ENCODE results near the gene VTCN1. TPM values are rescaled to one million over a fixed set of nuclear protein-coding genes. Genes with fewer than 3 reads are reported as not detected.
"Not testable (repeated sequence)": the region's sequence is repeated elsewhere in the genome, so short reads cannot be mapped to it uniquely, and the experiment has no call there.

Gene VTCN1
- total and polyA plus RNA-seq, 2 donors (not counting 3 experiments of a cell fraction or from before 2014, with no cell fraction given) = not detected

DNA sequence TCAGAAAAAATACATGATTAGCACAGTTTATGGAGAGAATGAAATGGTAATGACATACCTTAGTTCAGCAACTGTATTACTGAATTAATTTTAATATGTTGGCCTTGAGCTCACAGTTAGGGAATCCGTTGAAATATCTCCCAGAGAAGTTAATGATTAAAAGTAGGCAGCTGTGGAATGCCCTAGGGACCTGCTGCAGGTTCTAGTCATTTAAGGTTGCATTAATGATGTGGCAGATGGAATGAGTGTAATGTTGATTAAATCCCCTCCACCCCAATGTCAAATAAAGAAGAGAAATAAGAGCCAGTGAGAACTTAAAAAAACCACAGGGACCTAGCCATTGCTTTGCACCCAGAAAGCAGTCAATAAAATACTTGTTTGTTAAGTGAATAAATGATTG is 48.8 kb downstream of the VTCN1 start:
- no peak overlapping the region for H3K27ac ChIP-seq (ENCODE audit: insufficient read depth, low read depth, low read length)
- TF ChIP-seq FOS (IDR thresholded peaks at IDR 0.05; ENCODE audit: borderline replicate concordance, insufficient read depth, low read length) (no peak), POLR2A (IDR thresholded peaks at IDR 0.05; ENCODE audit: low read depth, low read length) (no peak), EZH2 (IDR thresholded peaks at IDR 0.05; ENCODE audit: borderline replicate concordance, low read depth, low read length, severe bottlenecking) (no peak), GATA2 (IDR thresholded peaks at IDR 0.05; ENCODE audit: insufficient read depth, insufficient read length, low read depth, low read length) (no peak), JUN (IDR thresholded peaks at IDR 0.05; ENCODE audit: borderline replicate concordance, insufficient read depth, insufficient read length, low read depth) (no peak), POLR2AphosphoS5 (IDR thresholded peaks at IDR 0.05; ENCODE audit: insufficient read depth, low read depth, low read length) (no peak), MYC (IDR thresholded peaks at IDR 0.05; ENCODE audit: low read depth, low read length) (no peak)
- TF ChIP-seq, protein P1, sequence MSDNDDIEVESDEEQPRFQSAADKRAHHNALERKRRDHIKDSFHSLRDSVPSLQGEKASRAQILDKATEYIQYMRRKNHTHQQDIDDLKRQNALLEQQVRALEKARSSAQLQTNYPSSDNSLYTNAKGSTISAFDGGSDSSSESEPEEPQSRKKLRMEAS (IDR thresholded peaks at IDR 0.05; ENCODE audit: insufficient read depth, insufficient read length) = no peak
- TF ChIP-seq, protein P2, sequence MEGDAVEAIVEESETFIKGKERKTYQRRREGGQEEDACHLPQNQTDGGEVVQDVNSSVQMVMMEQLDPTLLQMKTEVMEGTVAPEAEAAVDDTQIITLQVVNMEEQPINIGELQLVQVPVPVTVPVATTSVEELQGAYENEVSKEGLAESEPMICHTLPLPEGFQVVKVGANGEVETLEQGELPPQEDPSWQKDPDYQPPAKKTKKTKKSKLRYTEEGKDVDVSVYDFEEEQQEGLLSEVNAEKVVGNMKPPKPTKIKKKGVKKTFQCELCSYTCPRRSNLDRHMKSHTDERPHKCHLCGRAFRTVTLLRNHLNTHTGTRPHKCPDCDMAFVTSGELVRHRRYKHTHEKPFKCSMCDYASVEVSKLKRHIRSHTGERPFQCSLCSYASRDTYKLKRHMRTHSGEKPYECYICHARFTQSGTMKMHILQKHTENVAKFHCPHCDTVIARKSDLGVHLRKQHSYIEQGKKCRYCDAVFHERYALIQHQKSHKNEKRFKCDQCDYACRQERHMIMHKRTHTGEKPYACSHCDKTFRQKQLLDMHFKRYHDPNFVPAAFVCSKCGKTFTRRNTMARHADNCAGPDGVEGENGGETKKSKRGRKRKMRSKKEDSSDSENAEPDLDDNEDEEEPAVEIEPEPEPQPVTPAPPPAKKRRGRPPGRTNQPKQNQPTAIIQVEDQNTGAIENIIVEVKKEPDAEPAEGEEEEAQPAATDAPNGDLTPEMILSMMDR (IDR thresholded peaks at IDR 0.05; ENCODE audit: extremely low read depth in 1 of 2, insufficient read depth in 1 of 2, low read depth in 1 of 2, low read length in 2 of 2) = no peak
- no peak overlapping the region for H3K9ac ChIP-seq (replicated peaks; ENCODE audit: extremely low read depth, insufficient read depth, low read length)
- POLR2A ChIA-PET = no interaction called here
- intact Hi-C loops (cut with micrococcal nuclease) (no loop called here), dilution Hi-C loops (cut with MboI; ENCODE audit: extremely low pct_ligation_motif_present, low sequenced_read_pairs) (no loop called here)
- no TSS peak for BruUV-seq (replicated peaks)
- CTCF ChIA-PET = interaction anchor here (0.8 kb wide), 1 partner anchor 123 kb away, joined by 3 read pairs; no protein-coding TSS in a partner anchor
- H3K4me1 ChIP-seq (ENCODE audit: control insufficient read depth, extremely low read depth, insufficient read depth, low read length) = no peaks in the 10 kb centered on the region
- no peak overlapping the region for H2AFZ ChIP-seq (ENCODE audit: low read depth, low read length)
- no peaks in the 10 kb centered on the region for H3K36me3 ChIP-seq (ENCODE audit: control insufficient read depth in 2 of 2, extremely low read depth in 1 of 2, insufficient read depth in 2 of 2, low read length in 2 of 2)
- no peak overlapping the region for H3K4me3 ChIP-seq (replicated peaks in 1 of 3; ENCODE audit: insufficient read depth in 1 of 3, low read depth in 1 of 3, low read length in 3 of 3)
- no peaks in the 10 kb centered on the region for H3K9me3 ChIP-seq (replicated peaks; ENCODE audit: control insufficient read depth, insufficient read depth, low read length)
- DNase-seq (ENCODE audit: low read depth, low spot score) (no peak), FAIRE-seq (no peak)
- peaks cover 0 to 9% of the 10 kb centered on the region in 2 experiments for H3K27me3 ChIP-seq (ENCODE audit: control insufficient read depth in 2 of 2, insufficient read depth in 2 of 2, low read length in 2 of 2)
- H3K4me2 ChIP-seq (ENCODE audit: insufficient read depth, low read length) = no peak overlapping the region
- H3K79me2 ChIP-seq (ENCODE audit: control insufficient read depth, insufficient read depth, low read length) = no peaks in the 10 kb centered on the region
- no peaks in the 10 kb centered on the region for H3K9me1 ChIP-seq (replicated peaks; ENCODE audit: control insufficient read depth, extremely low read depth, insufficient read depth, low read length)
- no peaks in the 10 kb centered on the region for H4K20me1 ChIP-seq (replicated peaks; ENCODE audit: control insufficient read depth, extremely low read depth, insufficient read depth, low read length)

DNA sequence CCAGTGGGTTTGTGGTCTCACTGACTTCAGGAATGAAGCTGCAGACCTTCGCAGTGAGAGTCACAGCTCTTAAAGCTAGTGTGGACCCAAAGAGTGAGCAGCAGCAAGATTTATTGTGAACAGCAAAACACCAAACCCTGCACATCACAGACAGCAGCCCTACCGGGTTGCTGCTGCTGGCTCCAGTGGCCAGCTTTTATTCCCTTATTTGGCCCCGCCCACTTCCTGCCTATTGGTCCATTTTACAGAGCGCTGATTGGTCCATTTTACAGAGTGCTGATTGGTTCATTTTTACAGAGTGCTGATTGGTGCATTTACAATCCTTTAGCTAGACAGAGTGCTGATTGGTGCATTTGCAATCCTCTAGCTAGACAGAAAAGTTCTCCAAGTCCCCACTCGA is 59.4 kb downstream of the VTCN1 start:
- H4K20me1 ChIP-seq (replicated peaks; ENCODE audit: control insufficient read depth, extremely low read depth, insufficient read depth, low read length); intact Hi-C loops (cut with micrococcal nuclease); FAIRE-seq; POLR2A ChIA-PET; H3K9me1 ChIP-seq (replicated peaks; ENCODE audit: control insufficient read depth, extremely low read depth, insufficient read depth, low read length); H3K9me3 ChIP-seq (replicated peaks; ENCODE audit: control insufficient read depth, insufficient read depth, low read length); H3K4me2 ChIP-seq (ENCODE audit: insufficient read depth, low read length); H3K4me3 ChIP-seq (replicated peaks in 1 of 3; ENCODE audit: insufficient read depth in 1 of 3, low read depth in 1 of 3, low read length in 3 of 3); H2AFZ ChIP-seq (ENCODE audit: low read depth, low read length); H3K27me3 ChIP-seq (ENCODE audit: control insufficient read depth in 2 of 2, insufficient read depth in 2 of 2, low read length in 2 of 2); H3K27ac ChIP-seq (ENCODE audit: insufficient read depth, low read depth, low read length); H3K79me2 ChIP-seq (ENCODE audit: control insufficient read depth, insufficient read depth, low read length); DNase-seq (ENCODE audit: low read depth, low spot score); H3K4me1 ChIP-seq (ENCODE audit: control insufficient read depth, extremely low read depth, insufficient read depth, low read length); H3K9ac ChIP-seq (replicated peaks; ENCODE audit: extremely low read depth, insufficient read depth, low read length); H3K36me3 ChIP-seq (ENCODE audit: control insufficient read depth in 2 of 2, extremely low read depth in 1 of 2, insufficient read depth in 2 of 2, low read length in 2 of 2); BruUV-seq (replicated peaks); dilution Hi-C loops (cut with MboI; ENCODE audit: extremely low pct_ligation_motif_present, low sequenced_read_pairs): not testable (repeated sequence)
- CTCF ChIA-PET = interaction anchor here (1.5 kb wide), 1 partner anchor 84 kb away, joined by 3 read pairs; no protein-coding TSS in a partner anchor
